NCI-H1417 treated with DMSO at 0.1 percent for 48 hours (cell line): ENCODE results near the gene SEMA3F.
A peak's percentile ranks its signal among the peaks of the same experiment; 100 is the strongest.
"Not testable (repeated sequence)": the region's sequence is repeated elsewhere in the genome, so short reads cannot be mapped to it uniquely, and the experiment has no call there.

Experiments used
- DNase-seq: peaks from one replicate; lab custom pipeline; 2025; lab: John Stamatoyannopoulos, UW

The SEMA3F gene

DNA sequence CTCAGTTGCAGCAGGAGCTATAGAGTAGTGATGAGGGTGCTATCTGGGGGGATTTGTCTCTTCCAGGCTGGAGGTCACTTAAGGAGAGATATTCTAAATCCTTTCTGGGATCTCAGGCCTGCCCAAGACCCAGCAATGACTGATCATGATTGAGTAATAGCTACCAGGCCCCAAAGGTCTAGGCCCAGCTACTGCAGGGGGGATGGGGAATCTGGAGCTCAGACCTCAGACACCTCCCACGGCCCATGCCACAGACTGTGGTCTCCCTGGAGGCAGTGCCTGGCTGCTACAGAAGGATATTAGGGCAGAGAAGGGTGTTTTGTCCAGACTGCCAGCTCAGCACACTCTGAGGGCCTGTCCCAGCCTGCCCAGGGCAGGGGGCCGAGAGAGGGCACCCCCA, 56.8 kb downstream of the SEMA3F start:
- no peak for DNase-seq

DNA sequence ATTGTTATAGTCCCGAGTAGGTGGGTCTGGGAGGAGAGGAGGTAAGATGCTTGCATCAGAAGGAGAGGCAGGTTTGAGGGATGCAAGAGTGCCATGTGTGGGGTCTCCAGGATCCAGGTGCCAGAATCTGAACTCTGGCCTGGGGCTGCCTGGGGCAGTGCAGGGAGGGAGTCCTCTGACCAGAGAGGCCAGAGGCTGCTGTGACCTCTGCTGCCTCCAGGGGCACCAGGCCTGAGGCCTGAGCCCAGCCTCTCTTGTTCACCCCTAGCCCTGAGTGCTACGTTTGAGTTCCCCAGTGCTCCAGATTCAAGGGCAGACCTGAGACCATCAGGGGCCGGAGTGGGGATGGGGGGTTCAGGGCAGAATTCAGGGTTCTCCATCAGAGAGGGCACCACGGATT, 57.4 kb downstream of the SEMA3F start:
- no peak for DNase-seq

DNA sequence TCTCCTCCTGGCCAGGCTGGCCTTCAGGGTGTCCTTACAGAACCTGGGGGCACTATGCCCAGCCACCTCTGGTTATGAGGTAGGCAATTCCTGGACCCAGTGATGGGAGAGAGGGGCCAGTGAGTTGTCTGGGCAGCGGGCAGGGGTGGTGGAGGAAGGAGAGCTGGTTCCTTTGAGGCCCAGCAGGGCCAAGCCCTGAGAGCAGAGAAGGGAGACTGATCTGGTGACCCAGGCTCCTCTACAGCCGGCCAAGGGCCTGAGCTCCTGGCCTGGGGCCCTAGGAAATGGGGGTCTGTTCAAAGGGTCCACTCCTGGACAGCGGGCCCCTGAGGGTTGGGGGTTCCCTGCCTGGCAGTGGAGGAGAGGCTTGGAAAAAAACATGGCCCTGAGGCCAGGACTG, 57.8 kb downstream of the SEMA3F start:
- no peak for DNase-seq

DNA sequence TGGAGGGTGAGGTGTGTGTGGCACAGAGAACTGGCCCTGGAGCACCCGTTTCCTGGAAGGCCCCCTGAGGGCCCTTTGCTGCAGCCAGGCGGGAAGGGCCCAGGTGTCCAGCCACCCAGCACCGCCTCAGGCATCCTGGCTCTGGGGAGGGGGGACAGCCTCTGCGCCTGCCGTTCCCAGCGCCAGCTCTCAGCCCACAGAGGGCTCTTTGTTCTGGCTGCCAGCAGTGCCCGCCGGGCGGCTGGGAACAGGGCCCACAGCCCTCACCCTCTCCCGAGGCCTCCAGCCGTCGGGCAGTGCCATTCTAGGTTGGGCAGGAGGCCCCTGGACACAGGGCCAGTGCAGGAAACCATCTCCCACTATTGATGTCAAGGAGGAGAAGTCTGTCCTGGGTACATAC, 58.2 kb downstream of the SEMA3F start:
- no peak for DNase-seq

DNA sequence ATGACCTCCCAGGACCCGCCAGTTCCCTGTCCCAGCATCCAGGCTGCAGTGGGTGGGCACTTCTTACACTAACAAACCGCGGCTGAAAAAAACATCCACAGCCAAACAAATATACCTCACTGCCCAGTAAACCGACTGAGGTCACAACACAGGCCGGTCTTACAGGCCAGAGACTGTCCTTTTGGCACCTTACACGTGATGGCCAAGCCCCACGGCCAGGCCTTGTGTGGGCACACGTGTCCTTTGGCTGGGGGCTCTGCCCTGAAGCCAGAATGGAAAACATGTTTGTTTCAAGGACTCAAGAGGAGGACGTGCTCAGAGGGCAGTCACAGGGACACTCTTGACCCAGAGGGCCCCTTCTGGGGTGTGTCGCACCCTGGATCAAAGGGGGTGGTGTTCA, 59.7 kb downstream of the SEMA3F start:
- DNase-seq, result no peak

DNA sequence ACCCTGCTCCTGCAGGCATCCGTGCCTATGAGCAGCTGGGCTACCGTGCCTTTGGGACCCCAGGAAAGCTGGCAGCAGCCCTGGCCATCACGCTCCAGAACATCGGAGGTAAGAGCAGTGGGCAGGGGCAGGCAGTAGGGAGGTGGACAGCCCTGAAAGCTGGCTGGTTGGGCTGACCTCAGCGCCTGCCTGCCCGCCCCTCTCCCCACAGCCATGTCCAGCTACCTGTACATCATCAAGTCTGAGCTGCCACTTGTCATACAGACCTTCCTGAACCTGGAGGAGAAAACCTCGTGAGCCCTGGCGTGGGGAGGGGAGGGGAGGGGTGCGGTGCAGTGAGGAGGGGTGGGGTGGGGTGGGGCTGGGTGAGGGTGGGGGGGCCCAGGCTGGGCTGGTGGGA, 60.4 kb downstream of the SEMA3F start:
- DNase-seq, result no peak

DNA sequence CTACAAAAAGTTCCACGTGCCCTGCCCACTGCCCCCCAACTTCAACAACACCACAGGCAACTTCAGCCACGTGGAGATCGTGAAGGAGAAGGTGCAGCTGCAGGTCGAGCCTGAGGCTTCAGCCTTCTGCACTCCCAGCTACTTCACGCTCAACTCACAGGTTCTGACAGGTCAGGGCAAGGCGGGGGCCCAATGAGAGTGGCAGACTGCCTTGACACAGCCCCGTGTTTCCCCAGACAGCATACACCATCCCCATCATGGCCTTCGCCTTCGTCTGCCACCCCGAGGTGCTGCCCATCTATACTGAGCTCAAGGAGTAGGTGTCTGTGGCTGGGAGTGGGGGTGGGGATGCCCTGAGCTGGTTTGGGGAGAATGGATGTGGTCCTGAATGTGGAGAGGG, 62.6 kb downstream of the SEMA3F start:
- DNase-seq, result no peak

DNA sequence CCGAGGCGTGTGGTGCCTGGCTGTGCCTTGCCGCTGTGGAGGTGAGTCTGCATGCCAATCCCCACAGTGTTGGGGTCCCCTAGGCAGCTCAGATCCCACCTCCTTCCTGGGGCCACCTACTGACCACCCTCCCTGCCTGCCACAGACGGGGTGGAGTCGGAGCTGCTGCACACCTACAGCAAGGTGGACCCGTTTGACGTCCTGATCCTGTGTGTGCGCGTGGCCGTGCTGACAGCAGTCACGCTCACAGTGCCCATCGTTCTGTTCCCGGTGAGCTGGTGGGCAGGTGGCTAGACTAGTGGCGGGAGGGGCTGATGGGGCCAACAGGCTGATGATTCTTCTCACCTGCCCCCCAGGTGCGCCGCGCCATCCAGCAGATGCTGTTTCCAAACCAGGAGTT, 63.3 kb downstream of the SEMA3F start:
- DNase-seq, result no peak

DNA sequence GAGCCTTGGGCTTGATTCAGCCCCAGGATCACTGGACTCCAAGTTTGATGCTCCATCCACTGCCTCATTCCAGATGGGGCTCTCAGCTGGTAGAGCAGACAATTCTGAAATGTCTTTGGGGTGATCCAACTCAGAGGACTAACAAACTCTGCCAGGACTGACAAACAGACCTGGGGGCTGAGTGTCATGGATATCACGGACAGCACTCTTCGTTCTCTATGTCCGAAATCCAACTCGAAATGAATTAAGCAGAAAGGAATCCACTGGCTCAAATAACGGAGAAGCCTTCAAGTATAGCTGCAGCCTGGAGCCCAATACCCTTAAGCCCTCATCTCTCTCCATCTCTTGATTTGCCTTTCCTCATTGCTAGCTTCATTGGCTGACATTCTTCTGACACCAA, 64.2 kb downstream of the SEMA3F start:
- DNase-seq, result no peak

DNA sequence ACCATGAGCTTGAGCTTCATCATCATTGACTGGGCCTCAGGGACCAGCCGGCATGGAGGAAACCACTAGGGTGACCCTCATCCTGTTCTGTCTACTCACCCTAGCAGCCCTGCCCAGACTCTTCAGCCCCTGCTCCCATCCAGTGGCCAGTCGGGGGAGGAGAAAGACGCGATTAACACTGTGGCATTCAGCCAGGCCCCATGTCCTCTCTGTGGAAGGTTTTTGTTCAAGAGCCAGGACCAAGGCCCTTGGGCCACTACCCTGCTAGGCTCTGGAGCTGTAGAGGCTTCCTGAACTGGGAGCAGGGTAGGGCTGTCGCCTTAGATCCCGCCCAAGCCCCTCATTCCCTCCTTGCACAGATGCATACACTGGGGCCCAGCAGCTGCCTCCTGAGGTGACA, 65.0 kb downstream of the SEMA3F start:
- no peak for DNase-seq

DNA sequence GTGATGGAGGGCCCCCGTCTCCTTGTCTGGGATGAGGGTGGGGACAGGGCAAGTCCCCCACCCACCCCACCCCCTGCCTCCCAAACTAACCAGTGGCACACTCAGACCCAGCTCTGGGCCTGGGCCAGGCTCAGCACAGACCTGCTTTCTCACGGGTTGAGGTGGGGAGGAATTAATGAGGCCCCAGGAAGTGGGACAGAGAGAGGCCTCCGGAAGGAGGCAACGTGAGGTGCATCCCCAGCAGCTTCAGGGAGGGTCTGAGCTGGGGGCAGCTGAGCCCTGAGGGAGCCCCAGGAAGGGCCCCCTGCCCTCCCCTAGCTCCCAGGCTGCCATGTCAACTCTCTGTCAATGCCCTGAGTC, 65.9 kb downstream of the SEMA3F start:
- no peak for DNase-seq

DNA sequence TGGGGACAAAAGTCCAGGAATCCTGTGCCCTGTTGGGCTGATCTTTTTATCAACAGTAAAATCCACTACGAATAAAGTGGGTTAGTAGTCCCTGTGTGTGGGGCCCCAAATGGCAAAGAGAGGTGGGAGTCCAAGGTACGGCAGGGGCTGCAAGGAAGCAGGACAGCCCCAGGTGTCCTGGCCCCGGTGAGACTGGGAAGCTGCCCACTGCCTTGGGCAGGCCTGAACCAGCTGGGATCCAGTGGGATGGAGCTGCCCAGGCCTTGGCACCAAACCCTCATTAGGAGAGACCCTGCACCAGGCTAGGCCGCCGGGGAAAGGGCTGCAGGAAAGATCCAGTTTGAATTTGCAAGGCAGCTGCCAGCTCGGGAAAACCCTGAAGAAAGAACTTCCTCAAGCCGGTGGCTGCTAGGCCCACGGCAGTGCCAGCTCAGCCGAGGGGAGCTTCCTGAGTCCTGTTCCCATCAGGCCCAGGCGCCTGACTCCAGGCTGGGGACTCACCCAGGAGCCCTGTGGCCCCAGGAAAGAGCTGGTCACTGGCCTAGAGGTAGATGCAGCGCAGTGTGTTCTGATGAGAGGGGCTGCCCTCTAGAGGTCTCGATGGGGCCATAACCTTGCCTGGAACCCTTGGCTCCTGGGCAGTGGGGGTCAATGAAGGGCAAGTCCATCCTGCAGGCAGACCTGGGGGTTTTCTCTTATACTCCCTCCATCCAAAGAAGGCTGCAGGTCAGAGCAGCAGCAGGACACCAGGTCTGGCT, 66.5 kb downstream of the SEMA3F start:
- no peak for DNase-seq

DNA sequence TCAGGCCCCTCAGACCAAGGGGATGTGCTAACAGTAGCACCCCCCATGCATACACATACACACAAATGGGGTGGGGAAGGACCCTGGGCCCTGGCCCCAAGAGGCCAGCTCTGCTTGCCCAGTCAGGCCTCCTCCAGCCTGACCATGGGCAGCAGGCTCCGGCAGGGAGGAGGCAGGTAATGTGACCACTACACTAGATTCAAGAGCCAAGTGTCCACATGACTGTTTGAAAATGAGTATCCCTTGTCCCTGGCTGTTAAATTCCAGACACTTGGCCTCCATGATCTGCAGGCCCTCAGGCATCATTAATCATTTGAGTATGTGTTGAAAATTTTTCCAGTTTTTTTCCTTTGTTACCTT, 67.0 kb downstream of the SEMA3F start:
- DNase-seq, result no peak

DNA sequence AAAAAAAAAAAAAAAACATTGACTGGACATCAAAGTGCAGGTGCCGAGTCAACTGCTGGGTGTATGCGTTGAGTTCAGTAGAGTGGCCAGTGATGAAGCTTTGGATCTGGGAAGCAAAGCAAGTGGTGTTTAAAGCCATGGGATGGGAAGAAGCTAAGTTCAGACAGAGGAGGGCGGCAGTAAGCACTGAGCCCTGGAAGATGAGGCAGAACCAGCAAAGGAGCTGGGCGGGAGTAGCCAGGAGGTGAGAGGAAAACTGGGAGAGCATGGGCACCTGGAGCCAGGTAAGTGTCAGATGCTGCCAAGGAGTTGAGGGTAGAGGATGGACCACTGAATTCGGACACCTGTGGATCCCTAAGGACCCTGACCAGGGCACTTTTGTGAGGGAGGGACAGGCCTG, 69.5 kb downstream of the SEMA3F start:
- no peak for DNase-seq

DNA sequence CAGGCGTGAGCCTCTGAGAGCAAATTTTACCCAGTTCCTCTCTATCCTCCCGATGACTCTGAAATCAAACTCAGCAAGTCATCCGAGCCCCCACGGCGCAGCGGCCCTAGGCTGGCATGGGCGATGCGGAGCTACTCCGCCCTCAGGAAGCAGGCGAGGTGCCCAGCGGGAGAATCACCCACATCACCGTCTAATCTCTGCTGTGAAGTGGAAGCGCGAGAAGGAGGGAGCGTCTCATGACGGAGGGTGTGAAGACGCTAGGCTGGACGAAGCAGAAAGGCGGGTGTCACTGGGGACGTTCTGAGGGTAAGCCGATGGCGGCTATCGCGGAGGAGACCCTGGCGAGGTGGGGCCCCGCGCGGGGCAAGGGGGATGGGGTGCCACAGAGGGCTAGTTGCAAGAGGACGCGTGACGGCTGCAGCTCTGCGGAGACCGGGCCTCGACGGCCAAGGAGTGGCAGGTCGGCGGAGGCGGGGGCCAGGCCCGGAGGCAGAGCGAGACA, 71.8 kb downstream of the SEMA3F start:
- DNase-seq, result no peak

DNA sequence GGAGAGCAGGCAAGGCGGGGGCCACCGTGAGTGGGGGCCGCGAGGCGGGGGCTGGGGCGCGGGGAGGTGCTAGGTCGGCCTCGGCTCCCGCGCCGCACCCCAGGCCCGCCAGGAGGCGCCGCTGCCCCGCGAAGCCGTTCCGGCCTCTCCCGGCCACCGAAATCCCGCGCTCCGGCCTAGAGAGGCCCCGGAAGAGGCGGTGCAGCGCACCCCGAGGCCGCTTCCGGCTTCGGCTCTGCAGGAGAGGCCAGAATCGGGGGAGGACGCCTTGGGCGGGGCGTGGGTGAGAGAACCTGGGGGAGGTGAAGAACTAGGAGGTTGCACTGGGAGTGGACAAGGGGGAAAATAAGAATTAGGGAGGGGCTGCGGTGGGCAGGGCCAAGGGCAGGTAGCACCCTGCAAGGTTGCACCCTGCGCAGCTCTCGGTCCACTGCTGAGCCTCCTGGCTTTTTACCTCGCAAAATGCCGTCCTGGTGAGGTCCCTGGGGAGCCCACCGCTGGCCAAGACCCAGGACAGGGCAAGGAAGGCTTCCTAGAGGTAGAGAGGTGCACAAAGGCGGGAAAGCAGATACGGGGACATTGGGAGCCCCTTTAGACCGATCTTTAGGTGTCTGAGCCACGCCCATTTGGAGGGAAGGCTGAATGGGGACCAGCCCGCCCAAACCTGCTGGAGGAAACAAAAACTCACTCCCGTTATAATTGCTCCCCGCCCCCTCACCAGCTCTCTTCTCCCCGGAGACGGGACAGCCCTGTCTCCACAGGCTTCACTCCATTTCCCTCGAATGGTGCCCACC, 72.5 kb downstream of the SEMA3F start:
- DNase-seq, result peak; percentile 45

DNA sequence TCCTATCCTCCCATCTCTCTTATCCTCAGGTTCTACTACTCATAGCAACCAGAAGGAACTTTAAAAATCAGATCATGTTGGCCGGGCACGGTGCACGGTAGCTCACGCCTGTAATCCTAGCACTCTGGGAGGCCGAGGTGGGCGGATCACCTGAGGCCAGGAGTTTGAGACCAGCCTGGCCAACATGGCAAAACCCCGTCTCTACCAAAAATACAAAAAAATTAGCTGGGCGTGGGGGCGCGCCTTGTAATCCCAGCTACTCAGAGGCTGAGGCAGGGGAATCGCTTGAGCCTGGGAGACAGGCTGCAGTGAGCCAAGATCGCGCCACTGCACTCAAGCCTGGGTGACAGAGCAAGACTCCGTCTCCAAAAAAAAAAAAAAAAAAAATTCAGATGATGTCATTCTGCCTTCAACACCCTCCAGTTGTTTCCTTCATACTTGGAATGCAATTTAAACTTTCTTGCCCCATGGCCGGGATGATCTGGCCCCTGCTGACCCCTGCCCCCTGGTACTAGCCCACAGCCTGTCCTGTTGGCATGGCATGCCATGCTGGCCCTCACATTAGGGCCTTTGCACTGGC, 73.2 kb downstream of the SEMA3F start:
- DNase-seq, result not testable (repeated sequence)

DNA sequence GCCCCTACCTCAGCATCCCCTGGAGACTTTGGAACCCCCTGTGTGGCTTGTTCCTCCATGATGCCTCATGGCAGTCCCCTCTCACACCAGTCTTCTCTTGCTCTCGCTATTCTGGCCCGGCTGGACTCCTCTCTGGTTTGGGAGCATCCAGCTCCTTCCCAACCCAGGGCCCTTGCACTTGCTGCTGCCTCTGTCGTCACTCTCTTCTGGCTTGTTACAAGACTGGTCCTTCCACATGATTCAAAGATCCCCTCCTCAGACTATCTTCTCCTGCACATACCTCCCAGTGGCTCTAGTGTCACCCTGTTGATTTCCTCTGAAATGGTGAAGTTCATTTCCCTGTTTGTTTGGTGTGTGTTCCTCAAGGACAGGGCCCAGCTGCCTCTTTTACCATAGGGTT, 74.4 kb downstream of the SEMA3F start:
- no peak for DNase-seq

DNA sequence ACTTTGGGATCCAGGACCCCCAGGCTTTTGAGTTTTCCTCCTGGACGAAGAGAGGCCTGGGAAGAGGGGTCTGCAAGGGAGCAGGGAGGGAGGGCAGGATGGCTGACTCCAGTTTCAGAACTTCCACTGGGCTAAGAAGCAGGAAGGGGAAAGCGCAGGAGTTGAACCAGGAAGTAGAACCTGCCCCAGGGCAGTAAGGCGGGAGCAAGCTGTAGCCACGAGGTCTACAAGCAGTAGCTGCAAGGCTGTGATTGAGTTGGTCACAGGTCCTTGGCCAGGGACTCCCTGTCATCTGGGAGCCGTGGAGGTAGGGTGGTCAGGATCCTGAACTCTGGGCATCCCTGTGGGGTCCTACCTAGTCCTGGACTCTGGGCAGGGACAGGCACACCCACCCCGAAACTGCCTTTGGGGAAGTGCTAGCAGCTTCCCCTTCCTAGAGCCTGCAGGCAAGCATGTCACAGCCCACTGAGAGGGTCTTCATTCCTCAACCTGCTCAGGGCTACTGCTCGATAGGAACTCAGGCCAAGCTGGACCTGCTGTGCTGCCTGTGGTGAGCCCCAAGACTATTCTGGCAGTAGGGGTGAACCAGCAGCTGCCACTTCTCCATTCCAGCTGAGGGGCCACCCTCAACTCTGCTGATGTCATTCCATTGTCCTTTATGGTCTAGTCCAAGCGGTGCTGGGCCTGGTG, 75.1 kb downstream of the SEMA3F start:
- DNase-seq, result no peak

DNA sequence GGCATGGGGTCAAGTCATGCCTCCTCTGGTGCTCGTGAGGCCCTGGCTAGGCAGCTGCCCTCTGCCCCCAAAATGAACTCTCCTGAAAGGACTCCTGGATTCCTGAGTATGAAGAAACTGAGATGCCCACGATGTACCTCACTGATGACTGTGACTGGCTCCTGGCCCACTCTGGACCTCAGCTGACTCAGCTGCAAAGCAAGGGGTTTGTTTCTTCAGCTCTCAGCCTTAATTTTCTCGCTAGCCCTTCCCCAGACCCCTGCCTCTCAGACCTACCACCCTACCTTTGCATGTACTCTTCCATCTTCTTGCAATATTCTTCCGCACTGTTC, 75.6 kb downstream of the SEMA3F start:
- no peak for DNase-seq

DNA sequence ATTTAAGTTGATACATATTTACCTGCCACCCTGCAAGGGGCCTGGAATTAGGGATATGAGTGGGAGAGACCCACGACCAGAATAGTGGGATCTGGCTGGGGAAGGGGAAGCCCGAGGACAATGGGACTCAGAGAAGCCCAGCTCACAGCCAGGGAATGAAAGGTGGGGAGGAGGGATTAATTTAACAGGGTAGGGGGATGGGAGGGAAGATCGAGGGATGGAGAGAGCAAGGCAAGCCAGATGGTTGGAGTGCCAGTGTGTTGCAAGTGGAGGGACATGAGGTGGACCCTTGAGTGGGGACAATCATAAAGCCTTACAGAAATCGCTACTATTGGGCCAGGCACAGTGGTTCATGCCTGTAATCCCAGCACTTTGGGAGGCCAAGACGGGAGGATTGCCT, 76.5 kb downstream of the SEMA3F start:
- DNase-seq, result no peak

DNA sequence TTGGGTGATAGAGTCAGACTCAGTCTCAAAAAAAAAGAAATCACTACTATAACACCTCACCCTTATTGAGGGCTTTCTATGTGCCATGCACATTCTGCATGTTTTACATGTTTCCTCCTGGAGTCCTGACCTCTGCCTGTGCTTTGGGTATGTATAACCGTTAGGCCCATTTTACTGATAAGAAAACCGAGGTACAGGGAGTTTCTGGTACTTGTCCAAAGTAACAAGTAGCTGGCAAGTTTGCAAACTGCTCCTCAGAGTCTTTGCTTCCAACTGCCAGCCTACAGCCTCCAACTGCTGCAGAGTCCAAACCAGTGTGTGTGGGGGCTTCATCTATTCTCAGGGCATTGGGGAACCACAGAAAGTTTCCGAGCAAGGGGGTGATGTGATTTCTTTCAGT, 77.2 kb downstream of the SEMA3F start:
- no peak for DNase-seq

DNA sequence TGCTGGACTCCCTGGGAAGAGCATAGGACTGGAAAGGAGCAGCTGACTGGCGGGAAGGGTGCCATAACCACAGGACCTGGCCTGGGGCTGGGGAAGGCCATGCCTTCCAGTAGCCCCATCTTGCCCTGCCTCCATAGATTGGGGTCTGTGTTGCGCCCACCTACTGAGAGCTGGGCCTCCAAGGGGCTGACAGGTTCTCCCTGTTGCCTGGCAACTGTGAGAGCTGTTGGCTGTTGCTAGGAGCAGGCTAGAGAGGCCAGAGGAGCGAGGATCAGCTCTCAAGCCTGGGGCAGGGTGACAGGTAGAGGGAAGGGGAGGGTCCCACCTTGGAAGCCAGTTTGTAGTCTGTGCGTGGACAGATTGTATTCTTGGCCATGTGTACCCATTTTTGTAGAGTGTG, 78.1 kb downstream of the SEMA3F start:
- no peak for DNase-seq
